Gastrocnemius medialis (tissue), 4 donors: Measurements from ENCODE around the gene RBCK1.
"Not testable (repeated sequence)": the region's sequence is repeated elsewhere in the genome, so short reads cannot be mapped to it uniquely, and the experiment has no call there.

ENCODE experiments used
- POLR2A ChIP-seq, 2 donors: fragments of 450-650 bp; IDR thresholded peaks; one replicate each; pipeline ENCODE4 v1.6.1; 2017; ENCODE audit warnings: antibody characterized with exemption in 2 of 2, mild to moderate bottlenecking in 2 of 2, moderate library complexity in 2 of 2
- TF ChIP-seq, protein P1 (sequence below), 5 experiments: fragments of 450-650 bp in 3 of 5; fragments of 200-600 bp in 2 of 5; sonication (generic) in 2 of 5; IDR thresholded peaks in 4 of 5; conservative IDR thresholded peaks in 1 of 5; 1 replicate in 4 of 5; 2 replicates in 1 of 5; pipeline ENCODE4 v1.5.1; 2016 to 2019; ENCODE audit warnings: antibody characterized with exemption in 5 of 5, mild to moderate bottlenecking in 3 of 5, moderate library complexity in 3 of 5

DNA sequence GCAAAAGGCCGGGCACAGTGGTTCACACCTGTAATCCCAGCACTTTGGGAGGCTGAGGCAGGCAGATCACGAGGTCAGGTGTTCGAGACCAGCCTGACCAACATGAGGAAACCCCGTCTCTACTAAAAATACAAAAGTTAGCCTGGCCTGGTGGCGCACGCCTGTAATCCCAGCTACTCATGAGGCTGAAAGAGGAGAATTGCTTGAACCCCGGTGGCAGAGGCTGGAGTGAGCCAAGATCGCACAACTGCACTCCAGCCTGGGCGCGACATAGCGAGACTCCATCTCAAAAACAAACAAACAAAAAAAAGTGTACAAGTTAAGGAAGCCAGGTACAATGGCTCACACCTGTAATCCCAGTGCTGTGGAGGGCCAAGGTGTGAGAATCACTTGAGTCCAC lies 43.9 kb downstream of the RBCK1 start:
- TF ChIP-seq, protein P1, sequence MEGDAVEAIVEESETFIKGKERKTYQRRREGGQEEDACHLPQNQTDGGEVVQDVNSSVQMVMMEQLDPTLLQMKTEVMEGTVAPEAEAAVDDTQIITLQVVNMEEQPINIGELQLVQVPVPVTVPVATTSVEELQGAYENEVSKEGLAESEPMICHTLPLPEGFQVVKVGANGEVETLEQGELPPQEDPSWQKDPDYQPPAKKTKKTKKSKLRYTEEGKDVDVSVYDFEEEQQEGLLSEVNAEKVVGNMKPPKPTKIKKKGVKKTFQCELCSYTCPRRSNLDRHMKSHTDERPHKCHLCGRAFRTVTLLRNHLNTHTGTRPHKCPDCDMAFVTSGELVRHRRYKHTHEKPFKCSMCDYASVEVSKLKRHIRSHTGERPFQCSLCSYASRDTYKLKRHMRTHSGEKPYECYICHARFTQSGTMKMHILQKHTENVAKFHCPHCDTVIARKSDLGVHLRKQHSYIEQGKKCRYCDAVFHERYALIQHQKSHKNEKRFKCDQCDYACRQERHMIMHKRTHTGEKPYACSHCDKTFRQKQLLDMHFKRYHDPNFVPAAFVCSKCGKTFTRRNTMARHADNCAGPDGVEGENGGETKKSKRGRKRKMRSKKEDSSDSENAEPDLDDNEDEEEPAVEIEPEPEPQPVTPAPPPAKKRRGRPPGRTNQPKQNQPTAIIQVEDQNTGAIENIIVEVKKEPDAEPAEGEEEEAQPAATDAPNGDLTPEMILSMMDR (IDR thresholded peaks at IDR 0.05 in 4 of 5, conservative IDR thresholded peaks at IDR 0.05 in 1 of 5) = not testable (repeated sequence)
- TF ChIP-seq POLR2A (IDR thresholded peaks at IDR 0.05) = not testable (repeated sequence)
